ENCODE data around the gene CCDC30.
"Not testable (repeated sequence)": the region's sequence is repeated elsewhere in the genome, so short reads cannot be mapped to it uniquely, and the experiment has no call there.

Gene CCDC30

GRCh38 chr1:42680921-42681683, 218.0 kb downstream of the CCDC30 start:
- TF ChIP-seq CTCF (IDR thresholded peaks at IDR 0.05; ENCODE audit: insufficient read depth, low read length, missing control alignments) = no peak
- CTCF ChIA-PET = interaction anchor here (2.6 kb wide), 1 partner anchor 18 kb away, joined by 7 read pairs; no protein-coding TSS in a partner anchor
- no peak for DNase-seq (ENCODE audit: low read depth, low spot score)
- H3K4me3 ChIP-seq (ENCODE audit: low read depth, low read length) = peak overlapping the region; percentile 83
- POLR2A ChIA-PET = interaction anchor here (0.6 to 2.8 kb wide), 3 partner anchors 23 to 343 kb away, joined by 3 to 18 read pairs (median 5); partner anchors contain the start of gene PPIH

- ChIA-PET CTCF (interaction anchor here (0.9 to 2.6 kb wide), 4 partner anchors 10 to 42 kb away, joined by 3 to 7 read pairs (median 4); no protein-coding TSS in a partner anchor), POLR2A (interaction anchor here (0.6 to 2.8 kb wide), 9 partner anchors 9 to 343 kb away, joined by 3 to 18 read pairs (median 4); partner anchors contain the start of gene PPIH)
- TF ChIP-seq CTCF (IDR thresholded peaks at IDR 0.05; ENCODE audit: insufficient read depth, low read length, missing control alignments) = no peak
- peak within 1 kb of the TSS; percentile 83 for H3K4me3 ChIP-seq (ENCODE audit: low read depth, low read length)
- peak; percentile 96 for DNase-seq (ENCODE audit: low read depth, low spot score)
Measured at GRCh38 chr1:42681741-42682483, 218.8 kb downstream of the CCDC30 start, which contains the start of gene YBX1. TSS of gene YBX1 (plus strand) at chr1:42682418. CDS start at chr1:42682566, 148 bp downstream.

- not testable (repeated sequence) for DNase-seq (ENCODE audit: low read depth, low spot score)
- POLR2A ChIA-PET = interaction anchor here (1.0 to 2.8 kb wide), 7 partner anchors 10 to 83 kb away, joined by 3 to 18 read pairs (median 5); partner anchors contain the start of gene PPIH
- peak overlapping the region; percentile 67 for H3K4me3 ChIP-seq (ENCODE audit: low read depth, low read length)
- CTCF ChIA-PET = interaction anchor here (0.9 to 2.3 kb wide), 4 partner anchors 10 to 54 kb away, joined by 3 to 6 read pairs (median 4); no protein-coding TSS in a partner anchor
Measured at GRCh38 chr1:42682484-42682738, 219.3 kb downstream of the CCDC30 start.

- no peak for DNase-seq (ENCODE audit: low read depth, low spot score)
- H3K4me3 ChIP-seq (ENCODE audit: low read depth, low read length) = peak overlapping the region; percentile 67
- TF ChIP-seq CTCF (IDR thresholded peaks at IDR 0.05; ENCODE audit: insufficient read depth, low read length, missing control alignments) = no peak
- POLR2A ChIA-PET = interaction anchor here (0.6 to 2.8 kb wide), 9 partner anchors 9 to 349 kb away, joined by 3 to 18 read pairs (median 4); partner anchors contain the start of gene PPIH
- CTCF ChIA-PET = interaction anchor here (0.9 to 2.3 kb wide), 5 partner anchors 11 to 391 kb away, joined by 3 to 6 read pairs (median 4); no protein-coding TSS in a partner anchor
Measured at GRCh38 chr1:42682739-42683531, 219.8 kb downstream of the CCDC30 start.

- ChIA-PET POLR2A (interaction anchor here (1.2 kb wide), 1 partner anchor 350 kb away, joined by 3 read pairs; no protein-coding TSS in a partner anchor), CTCF (interaction anchor here (1.5 to 2.3 kb wide), 2 partner anchors 52 to 389 kb away, joined by 4 to 6 read pairs; no protein-coding TSS in a partner anchor)
- no peak for TF ChIP-seq CTCF (IDR thresholded peaks at IDR 0.05; ENCODE audit: insufficient read depth, low read length, missing control alignments)
- no peak for DNase-seq (ENCODE audit: low read depth, low spot score)
- peak overlapping the region; percentile 67 for H3K4me3 ChIP-seq (ENCODE audit: low read depth, low read length)
Measured at GRCh38 chr1:42684139-42684538, 221.1 kb downstream of the CCDC30 start.

GRCh38 chr1:42686418-42686817, 223.3 kb downstream of the CCDC30 start:
- ChIA-PET CTCF (no interaction called here), POLR2A (interaction anchor here (0.6 kb wide), 1 partner anchor 23 kb away, joined by 3 read pairs; no protein-coding TSS in a partner anchor)
- no peak overlapping the region for H3K4me3 ChIP-seq (ENCODE audit: low read depth, low read length)
- TF ChIP-seq CTCF (IDR thresholded peaks at IDR 0.05; ENCODE audit: insufficient read depth, low read length, missing control alignments) = no peak
- DNase-seq (ENCODE audit: low read depth, low spot score) = no peak

All from AG04449 (cell line).